Uterus (tissue), 4 donors: ENCODE results near the gene PLA2G5. TPM values are rescaled to one million over a fixed set of nuclear protein-coding genes. Genes with fewer than 3 reads are reported as not detected.
A peak's percentile ranks its signal among the peaks of the same experiment; 100 is the strongest.
"Not testable (repeated sequence)": the region's sequence is repeated elsewhere in the genome, so short reads cannot be mapped to it uniquely, and the experiment has no call there.

Source experiments
- DNase-seq, 2 donors: peaks; one replicate each; pipeline ENCODE4 v3.0.0-alpha.2; 2019 to 2020
- H3K27ac ChIP-seq, 2 donors: fragments of 200-600 bp; sonication (generic); 1 replicate in 1 of 2; 2 replicates in 1 of 2; pipeline ENCODE4 v1.5.1; 2016 to 2018
- H3K27me3 ChIP-seq, 2 donors: fragments of 200-600 bp; sonication (generic); one replicate each; pipeline ENCODE4 v1.5.1; 2018 to 2019; ENCODE audit warnings: control low read depth in 1 of 2
- H3K36me3 ChIP-seq, 2 donors: fragments of 200-600 bp; sonication (generic); one replicate each; pipeline ENCODE4 v1.5.1; 2019; ENCODE audit warnings: control low read depth in 1 of 2
- H3K4me1 ChIP-seq, 2 donors: fragments of 200-600 bp; sonication (generic); one replicate each; pipeline ENCODE4 v1.5.1; 2018 to 2019; ENCODE audit warnings: control low read depth in 1 of 2
- H3K4me3 ChIP-seq, 2 donors: fragments of 200-600 bp; sonication (generic); 1 replicate in 1 of 2; 2 replicates in 1 of 2; pipeline ENCODE4 v1.5.1; 2018 to 2019; ENCODE audit warnings: mild to moderate bottlenecking in 1 of 2
- H3K9me3 ChIP-seq, 2 donors: fragments of 200-600 bp; sonication (generic); one replicate each; pipeline ENCODE4 v1.5.1; 2019; ENCODE audit warnings: control low read depth in 1 of 2
- POLR2A ChIP-seq, 2 donors: fragments of 450-650 bp; IDR thresholded peaks; one replicate each; pipeline ENCODE4 v1.6.1; 2016; ENCODE audit warnings: antibody characterized with exemption in 2 of 2, mild to moderate bottlenecking in 1 of 2, moderate library complexity in 1 of 2
- intact Hi-C: fragments of 100-400 bp; cut with DNase I; formaldehyde crosslinking; loops from one replicate; pipeline ENCODE4 v1.15.1; 2023; ENCODE audit warnings: low total_unique reads
- total RNA-seq, 4 donors: library from RNA; depleted of rRNA in 3 of 4; stranded (reverse); fragments of >200 nt in 3 of 4; gene quantifications; one replicate each; pipeline versions ENCODE4 v1.1.0 to v1.2.4, GENCODE V29; 2014 to 2023
- TF ChIP-seq, protein P1 (sequence below), 4 experiments: fragments of 200-600 bp in 2 of 4; fragments of 450-650 bp in 2 of 4; sonication (generic) in 2 of 4; IDR thresholded peaks; one replicate each; pipeline ENCODE4 v1.5.1; 2016 to 2019; ENCODE audit warnings: antibody characterized with exemption in 4 of 4, mild to moderate bottlenecking in 2 of 4, moderate library complexity in 1 of 4
- donor health status: DM: yes; HTN: yes; CAD: no.

PLA2G5 gene
- 1 to 10 TPM in 1 of 4 donors, not detected in 3; 3.1 TPM for total RNA-seq

- no peak within 1 kb of the TSS for H3K4me3 ChIP-seq
Measured at GRCh38 chr1:20069874-20070273, at the start of gene PLA2G5. TSS of gene PLA2G5 (plus strand) at chr1:20070194. CDS start at chr1:20084831, 14,637 bp downstream.

GRCh38 chr1:20028125-20028524 lies 41.9 kb upstream of the PLA2G5 start:
- intact Hi-C loops = no loop called here
- no peak for TF ChIP-seq POLR2A (IDR thresholded peaks at IDR 0.05)
- TF ChIP-seq, protein P1, sequence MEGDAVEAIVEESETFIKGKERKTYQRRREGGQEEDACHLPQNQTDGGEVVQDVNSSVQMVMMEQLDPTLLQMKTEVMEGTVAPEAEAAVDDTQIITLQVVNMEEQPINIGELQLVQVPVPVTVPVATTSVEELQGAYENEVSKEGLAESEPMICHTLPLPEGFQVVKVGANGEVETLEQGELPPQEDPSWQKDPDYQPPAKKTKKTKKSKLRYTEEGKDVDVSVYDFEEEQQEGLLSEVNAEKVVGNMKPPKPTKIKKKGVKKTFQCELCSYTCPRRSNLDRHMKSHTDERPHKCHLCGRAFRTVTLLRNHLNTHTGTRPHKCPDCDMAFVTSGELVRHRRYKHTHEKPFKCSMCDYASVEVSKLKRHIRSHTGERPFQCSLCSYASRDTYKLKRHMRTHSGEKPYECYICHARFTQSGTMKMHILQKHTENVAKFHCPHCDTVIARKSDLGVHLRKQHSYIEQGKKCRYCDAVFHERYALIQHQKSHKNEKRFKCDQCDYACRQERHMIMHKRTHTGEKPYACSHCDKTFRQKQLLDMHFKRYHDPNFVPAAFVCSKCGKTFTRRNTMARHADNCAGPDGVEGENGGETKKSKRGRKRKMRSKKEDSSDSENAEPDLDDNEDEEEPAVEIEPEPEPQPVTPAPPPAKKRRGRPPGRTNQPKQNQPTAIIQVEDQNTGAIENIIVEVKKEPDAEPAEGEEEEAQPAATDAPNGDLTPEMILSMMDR (IDR thresholded peaks at IDR 0.05) = no peak
- no peak for DNase-seq
- Histone ChIP-seq H3K4me3 (peak overlapping the region in 1 of 2 donors; percentile 43), H3K36me3 (no peaks in the 10 kb centered on the region), H3K4me1 (no peaks in the 10 kb centered on the region), H3K27ac (no peak overlapping the region), H3K27me3 (no peaks in the 10 kb centered on the region), H3K9me3 (no peaks in the 10 kb centered on the region)

More at GRCh38 chr1:20069874-20070273, at the start of gene PLA2G5:
- TF ChIP-seq, protein P1 (IDR thresholded peaks at IDR 0.05) = no peak
- TF ChIP-seq POLR2A (IDR thresholded peaks at IDR 0.05) = no peak
- no peaks in the 10 kb centered on the region for H3K4me1 ChIP-seq
- H3K27me3 ChIP-seq = no peaks in the 10 kb centered on the region
- intact Hi-C loops = no loop called here
- no peak within 1 kb of the TSS for H3K27ac ChIP-seq
- DNase-seq = peak; percentile 36 to 64
- H3K9me3 ChIP-seq = no peaks in the 10 kb centered on the region
- H3K36me3 ChIP-seq = no peaks in the 10 kb centered on the region

GRCh38 chr1:20028726-20029125 lies 41.3 kb upstream of the PLA2G5 start:
- Histone ChIP-seq H3K27me3 (no peaks in the 10 kb centered on the region), H3K36me3 (no peaks in the 10 kb centered on the region), H3K4me1 (no peaks in the 10 kb centered on the region), H3K27ac (no peak overlapping the region), H3K9me3 (no peaks in the 10 kb centered on the region), H3K4me3 (peak overlapping the region in 1 of 2 donors; percentile 43)
- no peak for DNase-seq
- intact Hi-C loops = no loop called here
- TF ChIP-seq, protein P1 (IDR thresholded peaks at IDR 0.05) = no peak
- no peak for TF ChIP-seq POLR2A (IDR thresholded peaks at IDR 0.05)

GRCh38 chr1:20029178-20029912 lies 40.6 kb upstream of the PLA2G5 start:
- H3K9me3 ChIP-seq = no peaks in the 10 kb centered on the region
- H3K27ac ChIP-seq = no peak overlapping the region
- no peaks in the 10 kb centered on the region for H3K36me3 ChIP-seq
- H3K4me3 ChIP-seq = peak overlapping the region in 1 of 2 donors; percentile 43
- TF ChIP-seq, protein P1 (IDR thresholded peaks at IDR 0.05) = no peak
- no peak for TF ChIP-seq POLR2A (IDR thresholded peaks at IDR 0.05)
- intact Hi-C loops = no loop called here
- DNase-seq = no peak
- no peaks in the 10 kb centered on the region for H3K4me1 ChIP-seq
- no peaks in the 10 kb centered on the region for H3K27me3 ChIP-seq

DNA sequence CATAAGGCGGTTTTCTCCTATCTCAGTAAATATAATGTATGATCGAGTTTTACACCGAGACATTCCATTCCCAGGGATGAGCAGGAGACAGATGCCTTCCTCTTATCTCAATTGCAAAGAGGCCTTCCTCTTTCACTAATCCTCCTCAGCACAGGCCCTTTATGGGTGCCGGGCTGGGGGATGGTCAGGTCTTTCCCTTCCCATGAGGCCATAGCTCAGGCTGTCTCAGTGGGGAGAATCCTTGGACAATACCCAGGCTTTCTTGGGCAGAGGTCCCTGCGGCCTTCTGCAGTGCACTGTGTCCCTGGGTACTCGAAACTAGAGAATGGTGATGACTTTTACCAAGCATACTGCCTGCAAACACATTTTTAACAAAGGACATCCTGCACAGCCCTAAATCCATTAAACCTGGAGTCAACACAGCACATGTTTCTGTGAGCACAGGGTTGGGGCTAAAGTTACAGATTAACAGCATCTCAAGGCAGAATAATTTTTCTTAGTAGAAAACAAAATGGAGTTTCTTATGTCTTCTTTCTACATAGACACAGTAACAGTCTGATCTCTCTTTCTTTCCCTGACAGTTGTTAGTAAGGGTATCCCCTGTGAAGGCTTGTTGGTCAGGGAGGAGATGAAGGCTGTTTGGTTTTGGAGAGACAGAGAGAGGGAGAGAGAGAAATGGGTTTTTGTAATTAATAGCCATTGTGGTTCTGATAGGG lies 39.4 kb upstream of the PLA2G5 start:
- H3K4me3 ChIP-seq = peak overlapping the region in 1 of 2 donors; percentile 43
- intact Hi-C loops, H3K4me1 ChIP-seq, H3K36me3 ChIP-seq, H3K9me3 ChIP-seq, H3K27ac ChIP-seq, H3K27me3 ChIP-seq, DNase-seq: not testable (repeated sequence)
